ENCODE measurements around the gene TM9SF1. TPM values are rescaled to one million over a fixed set of nuclear protein-coding genes. Genes with fewer than 3 reads are reported as not detected.
A peak's percentile ranks its signal among the peaks of the same experiment; 100 is the strongest.

The TM9SF1 gene
- total and polyA plus RNA-seq, 9 of the 15 experiments (the other 6 are each of a cell fraction or from before 2014, with no cell fraction given): 5.3 to 20.3 (median 11.8) TPM

DNA sequence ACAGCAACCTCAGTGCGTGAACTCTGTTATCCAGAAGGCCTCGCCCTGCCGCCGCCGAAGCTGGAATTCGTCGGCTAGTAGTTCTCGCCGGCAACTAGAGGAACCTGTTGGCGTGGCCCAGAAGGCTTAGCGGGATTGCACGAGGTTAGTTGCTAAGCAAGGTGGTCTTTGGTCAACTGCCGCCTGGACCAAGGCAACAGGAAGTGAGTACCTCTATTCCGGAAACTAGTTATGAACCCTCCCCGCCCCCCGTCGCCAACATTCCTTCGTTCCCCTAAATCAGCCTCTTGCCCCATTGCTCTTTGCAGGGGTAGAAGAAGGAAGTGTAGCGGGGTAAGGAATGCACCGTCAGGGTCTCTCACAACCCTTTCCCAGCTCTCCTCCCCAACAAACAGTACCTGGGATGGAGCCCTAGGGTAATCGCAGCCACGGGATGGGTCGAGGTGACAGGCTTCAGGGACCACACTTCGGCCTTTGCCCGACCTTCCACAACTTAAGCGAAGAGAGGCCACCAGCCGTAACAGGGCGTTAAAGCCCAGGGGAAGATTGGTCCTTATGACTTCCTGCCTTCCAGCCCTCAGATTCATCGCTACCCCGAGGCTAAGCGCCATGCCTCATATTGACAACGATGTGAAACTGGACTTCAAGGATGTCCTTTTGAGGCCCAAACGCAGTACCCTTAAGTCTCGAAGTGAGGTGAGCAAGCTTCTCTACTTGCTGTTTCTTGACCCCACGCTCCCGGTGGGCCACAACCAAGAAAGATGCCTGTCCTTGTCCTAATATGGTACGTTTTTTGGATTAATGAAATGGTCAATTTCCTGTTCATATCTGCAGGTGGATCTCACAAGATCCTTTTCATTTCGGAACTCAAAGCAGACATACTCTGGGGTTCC, 37.6 kb upstream of the TM9SF1 start, which contains the start of gene GMPR2 (continued):
- TF ChIP-seq PRDM10 (IDR thresholded peaks at IDR 0.05; ENCODE audit: partially characterized antibody): no peak
- TF ChIP-seq ZNF778 (CRISPR knock-in tag; IDR thresholded peaks at IDR 0.05): no peak
- TF ChIP-seq ZBTB26 (CRISPR knock-in tag; IDR thresholded peaks at IDR 0.05): no peak
- TF ChIP-seq TAF1 (IDR thresholded peaks at IDR 0.05; ENCODE audit: control insufficient read depth, extremely low read depth, insufficient read depth, low read length, severe bottlenecking): peak; percentile 42
- peak; percentile 74; the same call in 1 of the 2 replicates for TF ChIP-seq PHF8 (IDR thresholded peaks at IDR 0.05; ENCODE audit: borderline replicate concordance, low read length)
- TF ChIP-seq SP1 (CRISPR knock-in tag; IDR thresholded peaks at IDR 0.05): no peak
- no peak for TF ChIP-seq MAX (CRISPR knock-in tag; IDR thresholded peaks at IDR 0.05)
- TF ChIP-seq TFAP4 (CRISPR knock-in tag; IDR thresholded peaks at IDR 0.05; ENCODE audit: borderline replicate concordance): no peak
- TF ChIP-seq PATZ1 (CRISPR knock-in tag; IDR thresholded peaks at IDR 0.05; ENCODE audit: borderline replicate concordance): no peak
- TF ChIP-seq CEBPB (tag; IDR thresholded peaks at IDR 0.05): no peak
- TF ChIP-seq, protein P1, sequence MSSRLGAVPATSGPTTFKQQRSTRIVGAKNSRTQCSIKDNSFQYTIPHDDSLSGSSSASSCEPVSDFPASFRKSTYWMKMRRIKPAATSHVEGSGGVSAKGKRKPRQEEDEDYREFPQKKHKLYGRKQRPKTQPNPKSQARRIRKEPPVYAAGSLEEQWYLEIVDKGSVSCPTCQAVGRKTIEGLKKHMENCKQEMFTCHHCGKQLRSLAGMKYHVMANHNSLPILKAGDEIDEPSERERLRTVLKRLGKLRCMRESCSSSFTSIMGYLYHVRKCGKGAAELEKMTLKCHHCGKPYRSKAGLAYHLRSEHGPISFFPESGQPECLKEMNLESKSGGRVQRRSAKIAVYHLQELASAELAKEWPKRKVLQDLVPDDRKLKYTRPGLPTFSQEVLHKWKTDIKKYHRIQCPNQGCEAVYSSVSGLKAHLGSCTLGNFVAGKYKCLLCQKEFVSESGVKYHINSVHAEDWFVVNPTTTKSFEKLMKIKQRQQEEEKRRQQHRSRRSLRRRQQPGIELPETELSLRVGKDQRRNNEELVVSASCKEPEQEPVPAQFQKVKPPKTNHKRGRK (tag; IDR thresholded peaks at IDR 0.05): no peak
- peak; percentile 18; the same call in 1 of the 2 replicates for TF ChIP-seq TAF7 (tag; IDR thresholded peaks at IDR 0.05)
- TF ChIP-seq RBM34 (IDR thresholded peaks at IDR 0.05; ENCODE audit: borderline replicate concordance, insufficient read depth, low read length): no peak
- no peak for TF ChIP-seq HMGN3 (IDR thresholded peaks at IDR 0.05; ENCODE audit: borderline replicate concordance, extremely low read depth, insufficient read length, low read depth, low read length)
